WTC11 (cell line): ENCODE results near the gene TCEA2. TPM values are rescaled to one million over a fixed set of nuclear protein-coding genes. Genes with fewer than 3 reads are reported as not detected.

ENCODE experiments used
- ATAC-seq: fragments of 200-7000 bp; cut with Tn5 transposase; 2 replicates; pipeline ENCODE4 v1.10.0; 2021; ENCODE audit warnings: mild to moderate bottlenecking, moderate library complexity
- CTCF ChIA-PET: fragments of 300-600 bp; sonication (Branson Sonifier 250); formaldehyde crosslinking; loops from one replicate; lab custom pipeline; 2021; ENCODE audit warnings: antibody characterized with exemption; lab: Charles Lee
- POLR2A ChIA-PET: fragments of 350-600 bp; sonication (Branson Sonifier 250); formaldehyde crosslinking; loops from one replicate; lab custom pipeline; 2021; ENCODE audit warnings: antibody characterized with exemption; lab: Charles Lee
- DNase-seq: peaks from one replicate; pipeline ENCODE4 v3.0.0; 2021; ENCODE audit warnings: low spot score
- H3K27ac Mint-ChIP-seq: 2 replicates; pipeline ENCODE4 v1.8.0; 2021; ENCODE audit warnings: mixed read lengths
- H3K27me3 Mint-ChIP-seq: 2 replicates; pipeline ENCODE4 v1.8.0; 2021; ENCODE audit warnings: low read depth, mild to moderate bottlenecking, moderate library complexity, mixed read lengths
- H3K36me3 Mint-ChIP-seq: 2 replicates; pipeline ENCODE4 v1.8.0; 2021; ENCODE audit warnings: mixed read lengths
- H3K4me1 Mint-ChIP-seq: 2 replicates; pipeline ENCODE4 v1.8.0; 2022; ENCODE audit warnings: mixed read lengths
- H3K4me3 Mint-ChIP-seq: 2 replicates; pipeline ENCODE4 v1.8.0; 2021; ENCODE audit warnings: mild to moderate bottlenecking, moderate library complexity, mixed read lengths
- H3K9me3 Mint-ChIP-seq: 2 replicates; pipeline ENCODE4 v1.8.0; 2021; ENCODE audit warnings: mixed read lengths
- AFF4 ChIP-seq: sonication (generic); formaldehyde crosslinking; IDR thresholded peaks from 2 replicates; pipeline ENCODE4 v1.8.1; 2023; ENCODE audit warnings: mild to moderate bottlenecking, missing genetic modification reagents, borderline replicate concordance
- AR ChIP-seq: fragments of 250-450 bp; sonication (Bioruptor Pico); IDR thresholded peaks from 2 replicates; pipeline ENCODE4 v1.9.0; 2021; ENCODE audit warnings: mild to moderate bottlenecking
- CDX4 ChIP-seq: fragments of 250-450 bp; sonication (Bioruptor Pico); IDR thresholded peaks from 2 replicates; pipeline ENCODE4 v1.9.0; 2021; ENCODE audit warnings: moderate library complexity, mild to moderate bottlenecking, inconsistent platforms, borderline replicate concordance
- ETV6 ChIP-seq: sonication (generic); formaldehyde crosslinking; IDR thresholded peaks from 2 replicates; pipeline ENCODE4 v1.8.1; 2022; ENCODE audit warnings: mild to moderate bottlenecking, missing genetic modification reagents
- FOXK1 ChIP-seq: sonication (generic); formaldehyde crosslinking; IDR thresholded peaks from 2 replicates; pipeline ENCODE4 v1.8.0; 2022; ENCODE audit warnings: mild to moderate bottlenecking, moderate library complexity, missing genetic modification reagents
- FOXP4 ChIP-seq: sonication (generic); formaldehyde crosslinking; IDR thresholded peaks from 2 replicates; pipeline ENCODE4 v1.8.0; 2022; ENCODE audit warnings: mild to moderate bottlenecking, missing genetic modification reagents
- MXD4 ChIP-seq: fragments of 250-450 bp; sonication (Bioruptor Pico); IDR thresholded peaks from 2 replicates; pipeline ENCODE4 v1.8.0; 2021; ENCODE audit warnings: mild to moderate bottlenecking, moderate library complexity, borderline replicate concordance
- NFYB ChIP-seq: sonication (generic); formaldehyde crosslinking; conservative IDR thresholded peaks from 2 replicates; pipeline ENCODE4 v1.8.0; 2022; ENCODE audit warnings: low read depth, missing genetic modification reagents
- NR2C2 ChIP-seq: sonication (generic); formaldehyde crosslinking; IDR thresholded peaks from 2 replicates; pipeline ENCODE4 v1.8.0; 2022; ENCODE audit warnings: mild to moderate bottlenecking, missing genetic modification reagents
- NR3C1 ChIP-seq: sonication (generic); formaldehyde crosslinking; conservative IDR thresholded peaks from 2 replicates; pipeline ENCODE4 v1.8.1; 2023; ENCODE audit warnings: low read depth, mild to moderate bottlenecking, missing genetic modification reagents
- SMAD3 ChIP-seq: sonication (generic); formaldehyde crosslinking; IDR thresholded peaks from 2 replicates; pipeline ENCODE4 v1.8.0; 2022; ENCODE audit warnings: missing genetic modification reagents, mild to moderate bottlenecking, borderline replicate concordance
- USF1 ChIP-seq: sonication (generic); formaldehyde crosslinking; IDR thresholded peaks from 2 replicates; pipeline ENCODE4 v1.8.0; 2022; ENCODE audit warnings: mild to moderate bottlenecking, missing genetic modification reagents
- ZNF416 ChIP-seq: fragments of 250-450 bp; sonication (Bioruptor Pico); IDR thresholded peaks from 2 replicates; pipeline ENCODE4 v1.9.0; 2021; ENCODE audit warnings: mild to moderate bottlenecking, inconsistent platforms
- ZNF425 ChIP-seq: fragments of 250-450 bp; sonication (Bioruptor Pico); conservative IDR thresholded peaks from 2 replicates; pipeline ENCODE4 v1.9.0; 2021; ENCODE audit warnings: mild to moderate bottlenecking
- ZSCAN18 ChIP-seq: fragments of 250-450 bp; sonication (Bioruptor Pico); IDR thresholded peaks from 2 replicates; pipeline ENCODE4 v2.1.2; 2022; ENCODE audit warnings: mild to moderate bottlenecking, moderate library complexity
- total RNA-seq: library from RNA; stranded (reverse); gene quantifications from 3 replicates; pipeline ENCODE4 v1.2.3, GENCODE V29; 2021

TCEA2 gene
- total RNA-seq, 1 experiment from 2014 or later = 55.8 TPM

- peaks cover 7% of the 10 kb centered on the region for H3K4me1 Mint-ChIP-seq
- ATAC-seq = peak; percentile 78
- ChIA-PET POLR2A (interaction anchor here (1.2 kb wide), 1 partner anchor 38 kb away, joined by 3 read pairs; no protein-coding TSS in a partner anchor), CTCF (interaction anchor here (0.6 to 3.4 kb wide), 6 partner anchors 8 to 187 kb away, joined by 3 to 26 read pairs (median 8); partner anchors contain the start of gene LKAAEAR1)
- peaks cover 11% of the 10 kb centered on the region; the same call in 1 of the 2 replicates for H3K27me3 Mint-ChIP-seq
- DNase-seq = no peak
- H3K27ac Mint-ChIP-seq = no peak overlapping the region
- TF ChIP-seq MXD4 (CRISPR knock-in tag) = no peak
- TF ChIP-seq AR (CRISPR knock-in tag) = no peak
- no peak for TF ChIP-seq NR3C1 (CRISPR knock-in tag)
- TF ChIP-seq SMAD3 (CRISPR knock-in tag) = no peak
- no peak for TF ChIP-seq FOXK1 (CRISPR knock-in tag)
- no peak for TF ChIP-seq ETV6 (CRISPR knock-in tag)
- no peak for TF ChIP-seq NFYB (CRISPR knock-in tag)
- TF ChIP-seq ZNF416 (CRISPR knock-in tag) = no peak
- no peak for TF ChIP-seq CDX4 (CRISPR knock-in tag)
- TF ChIP-seq USF1 (CRISPR knock-in tag) = no peak
- TF ChIP-seq FOXP4 (CRISPR knock-in tag) = no peak
- TF ChIP-seq ZNF425 = no peak
- no peak for TF ChIP-seq ZSCAN18 (CRISPR knock-in tag)
- no peak for TF ChIP-seq NR2C2 (CRISPR knock-in tag)
- TF ChIP-seq AFF4 (CRISPR knock-in tag) = no peak
- TF ChIP-seq, all 79 proteins: peak for 0
- no peak overlapping the region for H3K4me3 Mint-ChIP-seq
- peaks cover 12% of the 10 kb centered on the region for H3K9me3 Mint-ChIP-seq
- H3K36me3 Mint-ChIP-seq = peaks cover 4% of the 10 kb centered on the region
Measured at GRCh38 chr20:64091770-64092169, 28.8 kb downstream of the TCEA2 start.
